Endodermal cell (in vitro differentiated cells): ENCODE results near the gene RNF39. TPM values are rescaled to one million over a fixed set of nuclear protein-coding genes. Genes with fewer than 3 reads are reported as not detected.

ENCODE experiments used
- DNase-seq: peaks from one replicate; pipeline ENCODE4 v3.0.0-alpha.2; 2017
- H3K27ac ChIP-seq: 2 replicates; pipeline ENCODE4 v1.5.1; 2013; ENCODE audit warnings: mild to moderate bottlenecking, low read depth, low read length, moderate library complexity
- H3K27me3 ChIP-seq: 2 replicates; pipeline ENCODE4 v1.6.1; 2013; ENCODE audit warnings: mild to moderate bottlenecking, low read length, moderate library complexity; ENCODE audit not compliant: insufficient read depth, control insufficient read depth, poor library complexity, severe bottlenecking
- H3K36me3 ChIP-seq: 2 replicates; pipeline ENCODE4 v1.7.0; 2013; ENCODE audit warnings: mild to moderate bottlenecking, low read length, moderate library complexity; ENCODE audit not compliant: control insufficient read depth, insufficient read depth
- H3K4me1 ChIP-seq: one replicate; pipeline ENCODE4 v1.7.0; 2013; ENCODE audit warnings: low read length; ENCODE audit not compliant: control insufficient read depth, insufficient read depth
- H3K4me3 ChIP-seq: 2 replicates; pipeline ENCODE4 v1.5.1; 2013; ENCODE audit warnings: mild to moderate bottlenecking, low read length, moderate library complexity
- H3K9ac ChIP-seq: 2 replicates; pipeline ENCODE4 v1.6.1; 2013; ENCODE audit warnings: mild to moderate bottlenecking, low read length, moderate library complexity; ENCODE audit not compliant: poor library complexity, severe bottlenecking; ENCODE audit errors: extremely low read depth
- H3K9me3 ChIP-seq: 2 replicates; pipeline ENCODE4 v1.6.1; 2013; ENCODE audit warnings: mild to moderate bottlenecking, low read length, moderate library complexity; ENCODE audit not compliant: control insufficient read depth
- H3K27ac Mint-ChIP-seq: 2 replicates; pipeline ENCODE4 v1.8.0; 2020; ENCODE audit warnings: mixed read lengths
- H3K27me3 Mint-ChIP-seq: 2 replicates; pipeline ENCODE4 v1.8.0; 2021; ENCODE audit warnings: mild to moderate bottlenecking, mixed read lengths; ENCODE audit not compliant: insufficient read depth
- H3K36me3 Mint-ChIP-seq: 2 replicates; pipeline ENCODE4 v1.8.0; 2020; ENCODE audit warnings: low read depth, mixed read lengths
- H3K4me1 Mint-ChIP-seq: 2 replicates; pipeline ENCODE4 v1.8.0; 2020; ENCODE audit warnings: mixed read lengths
- H3K4me3 Mint-ChIP-seq: 2 replicates; pipeline ENCODE4 v1.8.0; 2020; ENCODE audit warnings: mild to moderate bottlenecking, moderate library complexity, mixed read lengths
- H3K9me3 Mint-ChIP-seq: 2 replicates; pipeline ENCODE4 v1.8.0; 2020; ENCODE audit warnings: mild to moderate bottlenecking, mixed read lengths
- CTCF ChIP-seq: fragments of 200-600 bp; sonication (generic); conservative IDR thresholded peaks from 2 replicates; pipeline ENCODE4 v1.5.0; 2021; ENCODE audit warnings: antibody characterized with exemption, mild to moderate bottlenecking
- WGBS, 2 experiments: methylation state at CpG; one replicate each; pipeline versions ENCODE4 v1.1.5 to v1.1.7; 2013; ENCODE audit warnings: missing lambda C conversion rate in 2 of 2, mixed read lengths in 1 of 2; ENCODE audit not compliant: insufficient coverage in 1 of 2, insufficient read length in 1 of 2; 5-methylcytosine and 5-hydroxymethylcytosine counted together
- total RNA-seq, 2 donors: library from RNA; stranded (reverse); fragmentation: NEBNext Ultra II Directional in 1 of 2; extraction: Animal tissue kit (Norgen Biotek cat#: 25700) in 1 of 2; gene quantifications; 2 replicates in 1 of 2; 3 replicates in 1 of 2; pipeline ENCODE4 v1.2.1, GENCODE V29; 2021

Gene RNF39
- total RNA-seq, 2 donors from 2014 or later: 0.15 TPM; not detected in 1

DNA sequence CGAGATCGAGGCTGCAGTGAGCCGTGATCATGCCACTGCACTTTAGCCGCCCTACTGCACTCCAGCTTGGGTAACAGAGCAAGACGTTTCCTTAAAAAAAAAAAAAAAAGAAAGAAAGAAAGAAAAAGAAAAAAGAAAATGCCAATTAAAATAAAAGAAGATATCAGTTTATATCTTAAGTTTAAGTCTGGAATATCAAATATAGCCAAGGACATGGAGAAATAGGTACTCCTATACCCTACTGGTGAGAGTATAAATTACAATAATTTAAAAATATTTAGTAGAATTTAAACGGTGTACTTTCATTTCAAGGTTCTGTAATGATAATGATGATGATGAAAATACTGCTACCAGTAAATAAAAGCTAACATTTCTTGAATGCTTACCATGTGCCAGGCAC lies 41.2 kb upstream of the RNF39 start:
- no peaks in the 10 kb centered on the region for H3K9me3 ChIP-seq
- Mint-ChIP-seq H3K4me1 (no peaks in the 10 kb centered on the region), H3K4me3 (no peak overlapping the region), H3K27me3 (peaks cover 47% of the 10 kb centered on the region), H3K9me3 (no peaks in the 10 kb centered on the region), H3K36me3 (no peaks in the 10 kb centered on the region), H3K27ac (no peak overlapping the region)
- no peak overlapping the region for H3K4me3 ChIP-seq
- no peak for DNase-seq
- H3K9ac ChIP-seq: no peak overlapping the region
- H3K4me1 ChIP-seq: no peaks in the 10 kb centered on the region
- no peaks in the 10 kb centered on the region for H3K36me3 ChIP-seq
- no peak overlapping the region for H3K27ac ChIP-seq
- H3K27me3 ChIP-seq: peaks cover 36% of the 10 kb centered on the region
- 84 to 93% methylated on average over 3 to 6 of the region's 6 CpGs for WGBS, 2 experiments
- peak; percentile 56 for TF ChIP-seq CTCF

GRCh38 chr6:30113841-30114240 lies 38.3 kb upstream of the RNF39 start:
- Histone ChIP-seq H3K27me3 (peaks cover 50% of the 10 kb centered on the region), H3K4me1 (no peaks in the 10 kb centered on the region), H3K9me3 (no peaks in the 10 kb centered on the region), H3K4me3 (no peak overlapping the region), H3K27ac (no peak overlapping the region), H3K9ac (no peak overlapping the region), H3K36me3 (no peaks in the 10 kb centered on the region)
- no peak for TF ChIP-seq CTCF
- Mint-ChIP-seq H3K27me3 (peaks cover 58% of the 10 kb centered on the region), H3K27ac (no peak overlapping the region), H3K4me1 (no peaks in the 10 kb centered on the region), H3K4me3 (no peak overlapping the region), H3K36me3 (no peaks in the 10 kb centered on the region), H3K9me3 (no peaks in the 10 kb centered on the region)
- no peak for DNase-seq
- 100% methylated on average over 1 of the region's 1 CpG; no CpG with 5 or more reads in 1 of the 2 experiments for WGBS, 2 experiments

GRCh38 chr6:30113003-30113759 lies 37.6 kb upstream of the RNF39 start, which contains the start of gene TRIM31:
Gene TRIM31 (minus strand): TSS chr6:30113090. CDS start chr6:30112805, 285 bp downstream.
- H3K27me3 Mint-ChIP-seq: peaks cover 62% of the 10 kb centered on the region
- H3K27ac Mint-ChIP-seq: no peak within 1 kb of the TSS
- 79 to 82% methylated on average over 3 of the region's 3 CpGs for WGBS, 2 experiments
- no peaks in the 10 kb centered on the region for H3K36me3 Mint-ChIP-seq
- no peak for TF ChIP-seq CTCF
- H3K27ac ChIP-seq: no peak within 1 kb of the TSS
- no peaks in the 10 kb centered on the region for H3K4me1 ChIP-seq
- peaks cover 56% of the 10 kb centered on the region for H3K27me3 ChIP-seq
- H3K9me3 ChIP-seq: no peaks in the 10 kb centered on the region
- H3K9ac ChIP-seq: no peak within 1 kb of the TSS
- H3K9me3 Mint-ChIP-seq: no peaks in the 10 kb centered on the region
- H3K4me3 Mint-ChIP-seq: no peak within 1 kb of the TSS
- no peaks in the 10 kb centered on the region for H3K36me3 ChIP-seq
- no peak within 1 kb of the TSS for H3K4me3 ChIP-seq
- H3K4me1 Mint-ChIP-seq: no peaks in the 10 kb centered on the region
- DNase-seq: no peak
